HUES48 (cell line): ENCODE measurements around the gene FREM3.
"Not testable (repeated sequence)": the region's sequence is repeated elsewhere in the genome, so short reads cannot be mapped to it uniquely, and the experiment has no call there.

ENCODE experiments used
- H3K27ac ChIP-seq: one replicate; pipeline ENCODE4 v1.7.0; 2013; ENCODE audit warnings: low read depth, low read length, inconsistent platforms
- H3K27me3 ChIP-seq: 2 replicates; pipeline ENCODE4 v1.6.1; 2013; ENCODE audit warnings: mild to moderate bottlenecking, low read length; ENCODE audit not compliant: control insufficient read depth, insufficient read depth
- H3K36me3 ChIP-seq: 2 replicates; pipeline ENCODE4 v1.6.1; 2013; ENCODE audit warnings: low read length; ENCODE audit not compliant: control insufficient read depth, insufficient read depth
- H3K4me1 ChIP-seq: 2 replicates; pipeline ENCODE4 v1.6.1; 2013; ENCODE audit warnings: mild to moderate bottlenecking, low read length; ENCODE audit not compliant: control insufficient read depth, insufficient read depth
- H3K4me3 ChIP-seq: 2 replicates; pipeline ENCODE4 v1.5.1; 2013; ENCODE audit warnings: mild to moderate bottlenecking, low read depth, low read length
- H3K9ac ChIP-seq: 2 replicates; pipeline ENCODE4 v1.6.1; 2013; ENCODE audit warnings: mild to moderate bottlenecking, low read depth, low read length, moderate library complexity
- H3K9me3 ChIP-seq: 2 replicates; pipeline ENCODE4 v1.6.1; 2013; ENCODE audit warnings: low read length; ENCODE audit not compliant: control insufficient read depth, insufficient read depth

Gene FREM3

GRCh38 chr4:143713553-143713952 lies 13.1 kb upstream of the FREM3 start:
- peak overlapping the region; percentile 76 for H3K27ac ChIP-seq
- H3K9me3 ChIP-seq, result no peaks in the 10 kb centered on the region
- H3K27me3 ChIP-seq, result no peaks in the 10 kb centered on the region
- peaks cover 42% of the 10 kb centered on the region for H3K4me1 ChIP-seq
- H3K4me3 ChIP-seq, result 0 out of 2 replicates have a peak overlapping the region, but pooled peaks have one; percentile 24
- H3K9ac ChIP-seq, result no peak overlapping the region
- H3K36me3 ChIP-seq, result no peaks in the 10 kb centered on the region

- Histone ChIP-seq H3K4me1 (peaks cover 42% of the 10 kb centered on the region), H3K9me3 (no peaks in the 10 kb centered on the region), H3K27ac (no peak overlapping the region), H3K36me3 (no peaks in the 10 kb centered on the region), H3K9ac (no peak overlapping the region), H3K4me3 (no peak overlapping the region), H3K27me3 (no peaks in the 10 kb centered on the region)
Observed at GRCh38 chr4:143712155-143712550, 11.7 kb upstream of the FREM3 start.

- Histone ChIP-seq H3K27ac (no peak overlapping the region), H3K36me3 (no peaks in the 10 kb centered on the region), H3K9me3 (no peaks in the 10 kb centered on the region), H3K4me3 (no peak overlapping the region), H3K27me3 (no peaks in the 10 kb centered on the region), H3K9ac (no peak overlapping the region), H3K4me1 (peaks cover 42% of the 10 kb centered on the region)
Observed at GRCh38 chr4:143711543-143712154, 11.2 kb upstream of the FREM3 start.

- Histone ChIP-seq H3K9me3 (no peaks in the 10 kb centered on the region), H3K4me3 (peak overlapping the region; percentile 63), H3K27me3 (peaks cover 72% of the 10 kb centered on the region), H3K27ac (no peak overlapping the region), H3K9ac (no peak overlapping the region), H3K36me3 (no peaks in the 10 kb centered on the region), H3K4me1 (no peaks in the 10 kb centered on the region)
Observed at GRCh38 chr4:143701365-143701764, 890 bp upstream of the FREM3 start.

GRCh38 chr4:143700046-143700415 lies 444 bp downstream of the FREM3 start:
- H3K27me3 ChIP-seq, result peaks cover 72% of the 10 kb centered on the region
- H3K9me3 ChIP-seq, result no peaks in the 10 kb centered on the region
- H3K4me1 ChIP-seq, result no peaks in the 10 kb centered on the region
- no peaks in the 10 kb centered on the region for H3K36me3 ChIP-seq
- no peak overlapping the region for H3K27ac ChIP-seq
- H3K9ac ChIP-seq, result no peak overlapping the region
- H3K4me3 ChIP-seq, result peak overlapping the region; percentile 63

- H3K4me3 ChIP-seq, result peak overlapping the region; percentile 63
- H3K36me3 ChIP-seq, result no peaks in the 10 kb centered on the region
- no peak overlapping the region for H3K27ac ChIP-seq
- H3K4me1 ChIP-seq, result no peaks in the 10 kb centered on the region
- no peaks in the 10 kb centered on the region for H3K9me3 ChIP-seq
- peaks cover 72% of the 10 kb centered on the region for H3K27me3 ChIP-seq
- H3K9ac ChIP-seq, result no peak overlapping the region
Observed at GRCh38 chr4:143699331-143700045, 987 bp downstream of the FREM3 start.

- Histone ChIP-seq H3K36me3 (no peaks in the 10 kb centered on the region), H3K9ac (no peak overlapping the region), H3K4me3 (no peak overlapping the region)
Observed at GRCh38 chr4:143693856-143694255, 6.6 kb downstream of the FREM3 start.

GRCh38 chr4:143692241-143692640 lies 8.2 kb downstream of the FREM3 start:
- no peaks in the 10 kb centered on the region for H3K4me1 ChIP-seq
- H3K27me3 ChIP-seq, result 0 out of 2 replicates have a peak, but pooled peaks cover 1% of the 10 kb centered on the region
- H3K36me3 ChIP-seq, result no peaks in the 10 kb centered on the region
- H3K4me3 ChIP-seq, result no peak overlapping the region
- H3K27ac ChIP-seq, result no peak overlapping the region
- no peak overlapping the region for H3K9ac ChIP-seq
- no peaks in the 10 kb centered on the region for H3K9me3 ChIP-seq

More at GRCh38 chr4:143693856-143694255, 6.6 kb downstream of the FREM3 start:
- no peaks in the 10 kb centered on the region for H3K9me3 ChIP-seq
- peaks cover 16% of the 10 kb centered on the region for H3K27me3 ChIP-seq
- no peak overlapping the region for H3K27ac ChIP-seq
- no peaks in the 10 kb centered on the region for H3K4me1 ChIP-seq

- Histone ChIP-seq H3K36me3 (no peaks in the 10 kb centered on the region), H3K27me3 (no peaks in the 10 kb centered on the region), H3K9me3 (no peaks in the 10 kb centered on the region), H3K27ac (no peak overlapping the region), H3K4me1 (no peaks in the 10 kb centered on the region), H3K4me3 (no peak overlapping the region), H3K9ac (no peak overlapping the region)
Observed at GRCh38 chr4:143679434-143679833, 21.0 kb downstream of the FREM3 start.

- H3K27me3 ChIP-seq, H3K9me3 ChIP-seq, H3K4me1 ChIP-seq, H3K4me3 ChIP-seq, H3K27ac ChIP-seq, H3K36me3 ChIP-seq, H3K9ac ChIP-seq: not testable (repeated sequence)
Observed at GRCh38 chr4:143673629-143674028, 26.8 kb downstream of the FREM3 start.

- Histone ChIP-seq H3K27ac (no peak overlapping the region), H3K27me3 (no peaks in the 10 kb centered on the region), H3K9ac (no peak overlapping the region), H3K36me3 (no peaks in the 10 kb centered on the region), H3K4me1 (no peaks in the 10 kb centered on the region), H3K9me3 (peaks cover 5% of the 10 kb centered on the region; the same call in 1 of the 2 replicates), H3K4me3 (no peak overlapping the region)
Observed at GRCh38 chr4:143668930-143669552, 31.4 kb downstream of the FREM3 start.
